TTC549 (cell line): ENCODE results near the gene KCNK1.

Experiments
- FAIRE-seq: peaks from 2 replicates; lab custom pipeline; 2012; peaks lifted over from hg19 to GRCh38; lab: Jason Lieb, UNC

Gene KCNK1

DNA sequence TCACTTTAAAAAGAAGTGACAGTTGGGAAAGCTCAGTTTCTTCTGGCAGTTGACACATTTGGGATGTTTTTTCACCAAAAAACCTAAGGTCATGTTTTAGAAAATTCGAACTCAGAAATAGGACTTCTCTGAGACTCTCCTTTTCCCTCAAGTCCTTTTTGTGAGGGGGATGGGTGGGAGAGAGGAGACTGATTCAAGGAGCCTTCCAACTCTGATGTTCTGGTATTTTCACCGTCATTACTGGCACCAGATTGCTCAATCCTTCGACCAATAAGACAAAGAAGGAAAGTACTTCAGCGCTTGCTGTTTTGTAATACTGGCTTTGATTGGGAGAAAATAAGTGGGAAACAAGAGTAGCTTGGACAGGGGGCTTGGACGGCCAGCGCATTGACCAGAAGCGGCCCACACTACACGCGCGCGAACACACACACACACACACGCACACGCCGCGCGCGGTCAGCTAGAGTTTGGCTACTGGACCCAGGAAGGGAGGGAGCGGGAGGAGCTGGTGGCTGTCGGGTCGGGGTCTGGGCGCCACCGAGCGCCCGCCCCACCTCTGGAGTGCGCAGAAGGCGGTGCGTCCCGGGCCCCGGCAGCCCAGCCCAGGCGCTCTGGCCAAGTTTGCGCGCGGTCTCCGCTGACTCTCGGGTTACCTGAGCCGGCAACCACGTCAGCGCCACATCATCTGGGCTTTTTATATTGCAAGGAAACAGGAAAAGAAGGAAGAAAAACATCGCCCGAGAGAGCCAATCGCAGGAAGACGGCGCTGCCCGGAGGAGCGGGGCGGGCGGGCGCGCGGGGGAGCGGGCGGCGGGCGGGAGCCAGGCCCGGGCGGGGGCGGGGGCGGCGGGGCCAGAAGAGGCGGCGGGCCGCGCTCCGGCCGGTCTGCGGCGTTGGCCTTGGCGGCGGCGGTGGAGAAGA, at the start of gene KCNK1:
KCNK1 (plus strand) TSS at position 855 of the 921 bp plus-strand sequence; CDS start at position 921, 66 bp downstream.
- FAIRE-seq: no peak

GRCh38 chr1:233565313-233565712, 48.6 kb upstream of the KCNK1 start:
- no peak for FAIRE-seq

- no peak for FAIRE-seq
Observed at GRCh38 chr1:233566886-233567285, 47.0 kb upstream of the KCNK1 start.

DNA sequence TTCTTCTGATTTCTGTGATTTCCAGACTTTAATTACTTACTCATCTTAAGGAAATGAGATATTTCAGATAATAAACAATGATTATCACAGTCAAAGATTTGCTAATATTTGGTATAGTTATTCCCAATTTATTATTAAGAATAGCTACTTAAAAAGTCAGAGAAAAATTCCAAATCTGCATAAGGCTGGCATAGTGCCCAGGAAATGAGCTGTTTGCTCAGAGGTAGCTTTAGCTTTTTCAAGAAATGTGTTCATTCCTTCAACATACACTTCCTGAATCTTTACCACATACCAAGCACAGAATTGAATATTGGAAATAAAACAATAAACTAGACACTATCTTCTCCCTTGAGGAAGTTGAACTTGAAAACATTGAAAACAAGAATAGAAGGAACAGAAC, 44.3 kb upstream of the KCNK1 start:
- no peak for FAIRE-seq

DNA sequence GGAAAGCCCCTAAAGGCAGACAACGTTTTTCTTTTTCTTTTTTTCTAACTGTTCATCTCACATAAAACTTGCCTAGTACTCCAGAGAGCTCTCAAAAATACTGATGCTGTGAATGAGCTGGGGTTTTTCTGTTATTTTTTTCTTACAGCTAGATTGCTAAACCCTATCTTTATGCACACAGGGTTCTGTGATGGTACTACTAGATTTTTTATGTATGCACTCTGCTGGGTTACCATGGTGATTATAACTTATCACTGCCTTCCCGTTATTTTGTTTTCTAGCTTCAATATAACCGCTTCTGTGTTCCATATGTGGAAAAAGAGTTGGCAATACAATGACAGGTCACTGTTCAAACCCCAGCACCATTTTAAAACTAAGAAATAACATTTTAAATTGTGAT, 43.7 kb upstream of the KCNK1 start:
- no peak for FAIRE-seq

- no peak for FAIRE-seq
Observed at GRCh38 chr1:233570706-233571105, 43.2 kb upstream of the KCNK1 start.

- no peak for FAIRE-seq
Observed at GRCh38 chr1:233572896-233573295, 41.0 kb upstream of the KCNK1 start.

GRCh38 chr1:233575450-233575849, 38.5 kb upstream of the KCNK1 start:
- no peak for FAIRE-seq

DNA sequence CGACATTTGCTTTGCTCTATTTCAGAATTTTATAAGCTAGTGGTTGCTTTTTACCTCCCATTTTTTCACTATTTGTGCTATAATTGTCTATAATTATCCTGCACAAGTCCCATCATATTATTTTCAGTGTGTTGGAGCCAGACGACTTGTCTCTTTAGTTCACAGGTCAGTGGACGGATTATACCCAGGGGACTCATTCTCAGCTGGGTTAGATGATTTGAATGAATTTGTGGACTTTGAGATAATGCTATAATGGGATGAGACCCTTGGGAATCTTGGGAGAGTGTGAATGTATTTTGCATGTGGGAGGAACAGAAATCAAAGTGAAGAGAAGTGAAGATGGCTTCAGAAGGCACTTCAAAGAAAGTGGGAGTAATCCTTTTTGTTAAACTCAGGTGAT, 31.5 kb upstream of the KCNK1 start:
- no peak for FAIRE-seq

GRCh38 chr1:233584376-233584775, 29.5 kb upstream of the KCNK1 start:
- FAIRE-seq: no peak

GRCh38 chr1:233584931-233585330, 29.0 kb upstream of the KCNK1 start:
- no peak for FAIRE-seq

DNA sequence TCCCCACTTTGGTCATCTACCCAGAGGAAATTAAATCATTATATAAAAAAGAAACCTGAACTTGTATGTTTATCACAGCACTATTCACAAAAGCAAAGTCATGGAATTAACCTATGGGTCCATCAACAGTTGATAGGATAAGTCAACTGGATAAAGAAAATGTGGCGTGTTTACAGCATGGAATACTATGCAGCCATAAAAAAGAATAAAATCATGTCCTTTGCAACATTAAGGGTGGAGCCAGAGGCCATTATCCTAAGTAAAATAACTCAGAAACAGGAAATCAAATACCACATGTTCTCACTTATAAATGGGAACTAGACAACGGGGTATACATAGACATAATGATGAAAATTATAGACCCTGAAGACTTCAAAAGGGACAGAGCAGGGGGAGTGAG, 27.6 kb upstream of the KCNK1 start:
- FAIRE-seq: no peak

- FAIRE-seq: no peak
Observed at GRCh38 chr1:233587196-233587595, 26.7 kb upstream of the KCNK1 start.

GRCh38 chr1:233587958-233588799, 25.7 kb upstream of the KCNK1 start:
- no peak for FAIRE-seq

DNA sequence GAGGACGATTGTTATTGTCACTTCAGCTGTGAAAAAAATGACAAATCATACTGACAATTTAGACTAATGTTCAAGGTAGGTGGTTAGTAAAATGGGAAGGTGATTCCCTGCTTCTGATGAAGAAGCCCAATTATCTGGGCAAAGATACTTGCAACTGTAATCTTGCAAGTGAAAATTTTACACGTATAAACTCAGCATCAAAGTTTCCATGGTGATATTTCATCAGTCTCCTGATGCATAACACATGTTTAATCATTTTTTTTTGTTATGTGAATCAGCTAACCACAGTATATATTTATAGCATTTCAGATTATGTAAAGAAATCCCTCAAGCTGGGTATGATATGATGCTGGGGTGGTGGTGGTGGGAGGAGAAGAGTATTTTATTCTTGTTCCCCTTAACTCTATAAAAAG, 16.4 kb upstream of the KCNK1 start:
- no peak for FAIRE-seq

DNA sequence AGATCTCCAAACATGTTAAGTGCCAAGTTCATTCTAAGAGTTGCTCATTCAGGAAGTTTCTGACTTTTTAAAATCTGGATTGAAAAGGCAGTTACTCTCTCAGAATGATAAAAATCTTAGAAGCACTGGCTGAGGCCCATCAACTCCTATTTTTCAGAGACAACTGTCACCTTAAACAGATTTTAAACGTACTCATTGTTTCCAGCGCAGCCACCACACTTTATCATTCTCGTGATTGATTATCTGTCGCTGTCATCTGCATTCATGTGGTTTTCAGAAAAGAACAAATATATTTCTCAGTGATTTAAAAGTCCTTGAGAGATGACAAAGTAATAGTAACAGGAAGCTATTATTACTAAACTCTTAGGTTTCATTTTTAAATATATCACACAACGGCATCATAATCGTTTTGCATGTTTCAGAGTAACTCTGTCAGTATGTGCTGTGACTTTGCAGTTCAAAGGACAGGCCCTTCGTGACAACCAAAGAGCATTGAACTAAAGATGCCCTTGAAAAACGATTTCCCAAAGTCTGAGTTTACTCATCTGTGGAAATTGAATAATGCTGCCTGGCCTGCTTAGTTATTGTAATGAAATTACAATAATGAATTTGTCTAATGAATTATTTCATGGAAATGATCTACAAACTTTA, 14.9 kb upstream of the KCNK1 start:
- no peak for FAIRE-seq

DNA sequence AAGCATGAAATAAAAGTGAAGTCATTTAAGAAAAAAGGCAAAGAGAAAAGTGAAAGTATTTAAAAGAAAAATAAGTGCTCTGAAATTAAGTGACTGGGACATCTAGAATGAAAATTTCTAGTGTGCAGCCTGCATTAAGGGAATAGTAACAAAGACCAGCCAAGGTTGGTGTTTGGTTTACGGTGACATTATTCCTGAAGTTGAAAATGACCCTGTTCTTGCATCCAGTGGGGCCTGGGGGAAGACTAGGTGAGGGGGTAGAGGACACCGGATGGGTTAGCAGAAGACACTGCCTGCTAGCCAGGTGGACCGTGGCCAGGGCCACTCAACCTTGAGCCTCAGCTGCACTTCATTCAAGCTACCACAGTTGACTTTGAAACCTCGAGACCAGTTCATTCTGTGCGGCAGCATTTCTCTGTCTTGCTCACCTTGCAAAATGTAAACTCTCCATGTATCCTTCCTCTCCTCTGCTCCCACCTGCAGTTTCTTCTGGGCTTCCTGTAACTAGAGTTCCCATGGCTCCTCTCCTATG, 14.3 kb upstream of the KCNK1 start:
- no peak for FAIRE-seq

GRCh38 chr1:233600488-233600887, 13.4 kb upstream of the KCNK1 start:
- FAIRE-seq: no peak

- no peak for FAIRE-seq
Observed at GRCh38 chr1:233603478-233603877, 10.4 kb upstream of the KCNK1 start.

DNA sequence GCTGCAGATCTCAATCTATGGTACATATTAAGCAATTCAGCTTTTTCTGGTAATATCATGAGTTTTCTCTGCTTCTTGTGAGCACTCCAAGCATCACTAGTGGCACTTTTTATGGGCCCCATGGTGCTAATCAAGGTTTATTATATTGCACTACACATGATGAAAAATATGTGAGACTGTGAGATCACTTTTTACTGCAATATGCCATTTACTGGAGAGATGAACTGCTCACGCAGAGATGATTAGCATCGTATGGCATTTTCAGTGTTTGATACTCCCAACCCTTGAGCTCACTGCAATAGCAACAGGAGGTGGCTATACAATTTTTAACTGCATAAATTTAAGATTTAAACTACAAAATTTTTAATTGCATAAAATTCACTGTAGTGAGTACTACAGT, 8.7 kb upstream of the KCNK1 start:
- FAIRE-seq: no peak

DNA sequence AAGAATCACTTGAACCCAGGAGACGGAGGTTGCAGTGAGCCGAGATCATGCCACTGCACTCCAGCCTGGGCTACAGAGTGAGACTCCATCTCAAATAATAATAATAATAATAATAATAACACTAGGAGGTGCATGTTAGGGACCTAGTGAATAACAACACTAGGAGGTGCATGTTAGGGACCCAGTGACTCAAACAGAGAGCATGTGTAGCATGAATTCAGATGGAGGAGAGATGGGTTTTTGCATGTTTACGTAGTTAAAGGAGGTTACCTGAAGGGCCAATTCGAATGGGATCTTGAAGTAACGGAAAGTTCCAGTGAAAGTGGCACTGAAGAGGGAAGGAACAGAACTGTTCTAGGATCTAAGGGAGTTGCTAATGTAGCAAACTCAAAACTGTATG, 7.1 kb upstream of the KCNK1 start:
- no peak for FAIRE-seq
